Stomach (tissue), 4 donors: ENCODE measurements around the gene UST.
"Not testable (repeated sequence)": the region's sequence is repeated elsewhere in the genome, so short reads cannot be mapped to it uniquely, and the experiment has no call there.

Experiments
- EP300 ChIP-seq: sonication (generic); formaldehyde crosslinking; IDR thresholded peaks from one replicate; pipeline ENCODE4 v1.6.1; 2017; ENCODE audit warnings: antibody characterized with exemption
- POLR2A ChIP-seq, 4 donors: fragments of 450-650 bp; IDR thresholded peaks; one replicate each; pipeline ENCODE4 v1.6.1; 2016; ENCODE audit warnings: antibody characterized with exemption in 4 of 4, control low read depth in 2 of 4, mild to moderate bottlenecking in 1 of 4, moderate library complexity in 1 of 4
- TF ChIP-seq, protein P1 (sequence below), 7 experiments: fragments of 450-650 bp in 4 of 7; fragments of 200-600 bp in 3 of 7; sonication (generic) in 3 of 7; IDR thresholded peaks; one replicate each; pipeline ENCODE4 v1.5.1; 2016 to 2019; ENCODE audit warnings: antibody characterized with exemption in 7 of 7, control low read depth in 2 of 7, mild to moderate bottlenecking in 1 of 7

DNA sequence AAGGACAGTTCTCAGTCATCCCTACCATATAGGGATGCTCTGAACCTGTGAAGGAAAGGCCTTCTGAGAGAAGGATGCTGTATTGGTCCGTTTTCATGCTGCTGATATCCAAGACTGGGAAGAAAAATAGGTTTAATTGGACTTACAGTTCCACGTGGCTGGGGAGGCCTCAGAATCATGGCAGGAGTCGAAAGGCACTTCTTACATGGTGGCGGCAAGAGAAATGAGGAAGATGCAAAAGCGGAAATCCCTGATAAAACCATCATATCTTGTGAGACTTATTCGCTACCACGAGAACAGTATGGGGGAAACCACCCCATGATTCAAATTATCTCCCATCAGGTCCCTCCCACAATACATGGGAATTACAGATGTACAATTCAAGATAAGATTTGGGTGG, 209.3 kb downstream of the UST start:
- TF ChIP-seq, protein P1, sequence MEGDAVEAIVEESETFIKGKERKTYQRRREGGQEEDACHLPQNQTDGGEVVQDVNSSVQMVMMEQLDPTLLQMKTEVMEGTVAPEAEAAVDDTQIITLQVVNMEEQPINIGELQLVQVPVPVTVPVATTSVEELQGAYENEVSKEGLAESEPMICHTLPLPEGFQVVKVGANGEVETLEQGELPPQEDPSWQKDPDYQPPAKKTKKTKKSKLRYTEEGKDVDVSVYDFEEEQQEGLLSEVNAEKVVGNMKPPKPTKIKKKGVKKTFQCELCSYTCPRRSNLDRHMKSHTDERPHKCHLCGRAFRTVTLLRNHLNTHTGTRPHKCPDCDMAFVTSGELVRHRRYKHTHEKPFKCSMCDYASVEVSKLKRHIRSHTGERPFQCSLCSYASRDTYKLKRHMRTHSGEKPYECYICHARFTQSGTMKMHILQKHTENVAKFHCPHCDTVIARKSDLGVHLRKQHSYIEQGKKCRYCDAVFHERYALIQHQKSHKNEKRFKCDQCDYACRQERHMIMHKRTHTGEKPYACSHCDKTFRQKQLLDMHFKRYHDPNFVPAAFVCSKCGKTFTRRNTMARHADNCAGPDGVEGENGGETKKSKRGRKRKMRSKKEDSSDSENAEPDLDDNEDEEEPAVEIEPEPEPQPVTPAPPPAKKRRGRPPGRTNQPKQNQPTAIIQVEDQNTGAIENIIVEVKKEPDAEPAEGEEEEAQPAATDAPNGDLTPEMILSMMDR (IDR thresholded peaks at IDR 0.05), result not testable (repeated sequence)
- not testable (repeated sequence) for TF ChIP-seq EP300; POLR2A (IDR thresholded peaks at IDR 0.05)
